NCI-H1092 treated with DMSO at 0.1 percent for 48 hours (cell line): ENCODE data around the gene BCL2L2.

ENCODE experiments used
- DNase-seq: peaks from one replicate; lab custom pipeline; 2025; lab: John Stamatoyannopoulos, UW

Gene BCL2L2

GRCh38 chr14:23299986-23300686 lies 6.5 kb upstream of the BCL2L2 start:
- DNase-seq = no peak

DNA sequence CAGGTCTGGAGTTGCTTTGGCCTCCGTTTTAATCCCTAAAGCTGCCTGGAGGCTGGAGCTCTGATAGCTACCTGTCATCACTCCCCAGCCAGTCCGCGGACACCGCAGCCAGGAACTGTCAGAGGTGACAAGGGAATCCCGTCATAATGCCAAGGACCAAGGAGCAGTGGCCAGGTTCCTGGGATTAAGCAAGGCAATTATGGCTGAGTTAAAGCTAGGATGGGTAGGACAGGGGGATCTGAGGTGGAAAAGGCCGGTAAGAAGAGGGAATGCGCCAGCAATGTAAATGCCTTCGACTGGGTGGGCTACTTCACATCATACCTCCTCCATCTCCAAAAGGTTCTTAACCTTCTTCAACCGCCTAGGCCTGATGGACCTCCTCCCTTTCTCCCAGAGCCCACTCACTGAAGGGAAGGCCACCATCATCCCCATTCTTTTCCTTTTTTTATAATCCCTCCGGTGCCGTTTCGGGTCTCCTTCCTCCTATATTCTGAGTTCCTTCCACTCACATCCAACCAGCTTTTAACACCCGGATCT lies 5.9 kb upstream of the BCL2L2 start:
- peak; percentile 79 for DNase-seq

- peak; percentile 100 for DNase-seq
Measured at GRCh38 chr14:23301288-23301968, 5.2 kb upstream of the BCL2L2 start.

DNA sequence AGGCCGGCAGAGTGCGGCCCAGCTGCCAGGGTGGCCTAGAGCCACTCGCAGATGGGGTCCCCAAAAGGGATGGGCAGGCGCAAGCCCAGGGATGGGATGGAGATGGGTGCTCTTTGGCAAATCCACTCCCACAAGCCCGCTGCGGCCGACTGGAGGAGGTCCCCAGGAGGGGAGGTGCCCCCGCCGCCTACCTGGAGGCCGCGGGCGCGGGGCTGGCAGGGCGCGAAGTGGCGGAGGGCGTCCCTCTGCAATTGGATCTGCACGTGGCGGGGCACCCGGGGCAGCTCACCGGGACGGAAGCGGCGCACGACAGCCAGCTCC lies 4.7 kb upstream of the BCL2L2 start:
- DNase-seq = no peak

DNA sequence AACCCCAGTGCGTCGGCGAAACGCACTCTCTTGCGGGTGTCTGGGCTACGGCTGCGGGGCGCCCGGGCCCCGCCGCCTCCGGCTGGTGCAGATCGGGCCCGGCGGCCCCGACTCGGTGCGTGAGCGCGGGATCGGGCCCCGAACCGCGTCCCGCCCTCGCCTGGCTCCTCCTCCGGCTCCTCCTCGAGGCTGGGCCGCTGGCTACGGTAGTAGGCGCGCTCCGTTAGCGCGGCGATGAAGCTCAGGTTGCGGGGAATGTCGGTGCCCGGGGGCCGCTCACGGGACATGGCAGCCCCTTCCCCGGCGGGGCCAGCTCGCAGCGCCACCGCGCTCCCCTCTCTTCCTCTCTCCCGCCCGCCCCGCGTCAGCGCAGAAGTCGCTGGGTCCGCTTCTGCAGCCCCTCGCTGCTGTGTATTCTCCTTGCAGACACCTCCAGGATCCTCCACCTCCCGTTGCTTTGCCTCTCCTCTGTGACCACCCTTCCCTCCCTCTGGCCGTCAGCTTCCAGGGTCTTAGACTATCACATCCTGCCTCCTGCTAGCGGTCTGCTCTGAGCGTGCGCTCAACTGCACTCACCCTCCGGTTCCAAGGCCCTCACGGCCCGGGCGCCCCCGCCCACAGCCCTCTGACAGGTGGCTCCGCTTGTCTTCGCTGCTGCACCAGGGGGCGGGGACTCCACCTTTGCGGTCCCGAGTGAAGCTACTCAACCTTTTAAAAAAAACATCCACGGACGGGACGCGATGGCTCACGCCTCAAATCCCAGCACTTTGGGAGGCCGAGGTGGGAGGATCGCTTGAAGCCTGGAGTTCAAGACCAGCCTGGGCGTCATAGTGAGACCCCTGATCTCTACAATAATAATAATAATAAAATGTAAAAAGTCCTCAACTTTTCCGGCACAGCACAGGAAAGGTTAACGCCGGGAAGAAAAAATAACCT lies 4.1 kb upstream of the BCL2L2 start, which contains the start of gene PPP1R3E:
Gene PPP1R3E (minus strand): TSS at position 570 of the 936 bp plus-strand sequence. CDS start 283 bp downstream, at position 287.
- DNase-seq = peak; percentile 87

- DNase-seq = no peak
Measured at GRCh38 chr14:23307146-23307530, 505 bp downstream of the BCL2L2 start.

GRCh38 chr14:23307687-23308644 lies 1.3 kb downstream of the BCL2L2 start:
- no peak for DNase-seq

DNA sequence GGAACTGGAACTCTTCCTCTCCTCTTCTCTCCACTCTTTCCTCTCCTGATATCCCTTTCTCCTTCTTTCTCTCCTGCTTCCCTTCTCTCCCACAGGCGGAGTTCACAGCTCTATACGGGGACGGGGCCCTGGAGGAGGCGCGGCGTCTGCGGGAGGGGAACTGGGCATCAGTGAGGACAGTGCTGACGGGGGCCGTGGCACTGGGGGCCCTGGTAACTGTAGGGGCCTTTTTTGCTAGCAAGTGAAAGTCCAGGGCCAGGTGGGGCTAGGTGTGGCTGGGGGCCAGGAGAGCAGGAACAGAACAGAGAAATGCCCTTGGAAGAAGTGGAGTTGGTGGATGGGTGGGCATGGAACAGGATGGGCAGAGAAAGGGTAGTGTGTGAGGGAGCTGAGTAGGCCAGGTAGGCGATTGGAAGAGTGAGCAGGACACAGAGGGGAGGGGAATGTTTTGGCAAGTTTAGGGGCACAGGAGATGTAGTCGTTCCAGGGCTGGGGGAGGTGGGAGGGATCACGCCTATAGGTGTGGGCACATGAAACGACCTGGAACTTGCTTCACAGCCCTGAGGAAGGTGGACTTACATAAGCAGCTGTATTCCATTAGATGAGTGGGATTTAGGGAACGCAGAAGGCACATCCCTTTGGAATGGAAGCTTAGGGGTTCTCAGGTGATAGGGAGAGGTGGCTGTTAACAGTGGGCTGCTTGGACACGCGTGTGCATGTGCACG lies 2.2 kb downstream of the BCL2L2 start:
- DNase-seq = no peak

GRCh38 chr14:23310546-23310945 lies 3.9 kb downstream of the BCL2L2 start:
- no peak for DNase-seq

DNA sequence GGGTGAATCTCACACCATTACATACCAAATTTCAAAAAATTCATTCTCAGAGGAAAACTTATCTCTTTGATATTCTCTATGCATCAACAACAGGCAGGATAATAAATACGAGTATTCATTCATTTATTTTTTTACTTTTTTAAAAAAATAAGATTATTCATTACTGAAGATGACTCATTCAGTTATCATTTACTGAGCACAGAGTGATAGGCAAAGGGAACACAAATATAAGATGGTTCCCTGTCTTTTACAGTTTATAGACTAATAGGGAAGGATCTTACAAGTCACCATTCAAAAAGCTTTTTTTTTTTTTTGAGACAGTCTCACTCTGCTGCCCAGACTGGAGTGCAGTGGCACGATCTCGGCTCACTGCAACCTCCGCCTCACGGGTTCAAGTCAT lies 9.7 kb downstream of the BCL2L2 start:
- no peak for DNase-seq

DNA sequence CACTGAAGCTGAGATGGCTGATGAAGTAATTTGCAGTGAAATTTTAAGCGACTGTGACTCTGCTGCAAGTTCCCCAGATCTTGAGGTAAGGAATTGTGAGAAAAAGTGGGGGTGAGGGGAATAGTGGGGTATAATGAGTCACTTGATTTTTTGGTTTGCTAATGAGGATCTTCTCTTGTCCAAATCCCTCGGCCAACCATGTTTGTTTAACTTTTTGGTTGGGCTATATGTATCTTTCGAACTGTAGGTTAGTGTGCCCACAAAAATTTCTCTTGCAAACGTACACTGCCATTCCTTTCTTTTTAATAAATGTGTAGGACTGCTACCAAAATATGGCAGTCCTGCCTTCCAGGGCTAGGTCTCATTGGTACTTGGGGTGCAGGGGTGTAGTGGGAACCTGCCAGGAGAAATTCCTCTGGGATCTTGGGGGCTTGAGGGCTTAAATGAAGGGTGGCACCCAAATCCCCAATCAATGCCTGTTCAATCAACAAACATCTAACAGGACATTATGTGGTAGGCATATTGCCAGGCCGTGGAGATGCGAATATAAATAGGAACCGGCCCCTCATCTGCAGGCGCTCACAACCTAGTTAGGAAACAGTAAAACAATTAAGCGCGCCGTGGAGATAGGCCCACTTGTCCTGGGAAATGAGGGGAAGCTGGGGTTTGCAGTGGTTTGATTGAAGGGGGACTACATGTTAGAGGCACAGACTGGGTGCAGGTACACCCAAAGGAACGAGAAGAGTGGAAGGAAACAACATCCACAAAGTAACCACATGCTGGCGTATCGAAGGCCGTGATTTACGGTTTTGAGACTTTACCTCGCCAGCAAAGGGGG lies 13.3 kb downstream of the BCL2L2 start:
- DNase-seq = no peak

GRCh38 chr14:23320584-23321571 lies 14.2 kb downstream of the BCL2L2 start, which contains the start of gene PABPN1:
Gene PABPN1, plus strand, starts transcription at chr14:23321457. Its CDS starts 13 bp downstream, at chr14:23321470.
- DNase-seq = peak; percentile 100

DNA sequence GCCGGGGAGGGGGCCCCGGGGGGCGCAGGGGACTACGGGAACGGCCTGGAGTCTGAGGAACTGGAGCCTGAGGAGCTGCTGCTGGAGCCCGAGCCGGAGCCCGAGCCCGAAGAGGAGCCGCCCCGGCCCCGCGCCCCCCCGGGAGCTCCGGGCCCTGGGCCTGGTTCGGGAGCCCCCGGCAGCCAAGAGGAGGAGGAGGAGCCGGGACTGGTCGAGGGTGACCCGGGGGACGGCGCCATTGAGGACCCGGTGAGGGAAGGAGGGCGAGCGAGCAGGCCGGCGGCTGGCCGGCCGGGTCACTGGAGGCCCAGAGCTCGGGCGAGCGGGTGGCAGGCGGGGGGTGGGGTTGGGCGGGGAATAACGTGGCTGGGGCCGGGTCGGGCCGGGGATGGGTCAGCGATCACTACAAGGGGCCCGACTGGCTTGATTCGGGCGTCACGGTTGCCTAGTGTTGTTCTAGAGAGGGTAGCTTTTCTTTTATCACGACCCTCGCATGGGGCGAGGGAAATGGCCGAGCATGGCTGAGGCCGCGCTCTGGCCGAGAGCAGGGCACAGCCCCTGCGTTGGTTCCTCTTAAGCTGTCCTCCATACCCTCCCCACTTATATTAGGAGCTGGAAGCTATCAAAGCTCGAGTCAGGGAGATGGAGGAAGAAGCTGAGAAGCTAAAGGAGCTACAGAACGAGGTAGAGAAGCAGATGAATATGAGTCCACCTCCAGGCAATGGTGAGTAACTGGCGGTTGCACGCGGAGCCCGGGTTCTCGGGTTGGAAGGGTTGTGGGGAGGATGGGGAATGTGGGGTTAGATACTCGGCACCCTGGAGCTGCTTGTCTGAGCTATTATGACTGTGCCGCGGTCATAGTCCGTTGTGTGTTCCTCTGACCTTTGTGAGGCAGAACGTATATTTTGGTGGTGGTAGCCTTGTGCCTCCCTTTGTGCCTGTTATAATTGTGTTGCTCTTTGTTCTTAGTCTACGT lies 15.2 kb downstream of the BCL2L2 start:
- DNase-seq = peak; percentile 62

GRCh38 chr14:23322568-23323517 lies 16.2 kb downstream of the BCL2L2 start:
- DNase-seq = no peak

- no peak for DNase-seq
Measured at GRCh38 chr14:23323838-23324454, 17.3 kb downstream of the BCL2L2 start.
